ENCODE data around the gene CHMP1A.
"Not testable (repeated sequence)": the region's sequence is repeated elsewhere in the genome, so short reads cannot be mapped to it uniquely, and the experiment has no call there.

The CHMP1A gene

GRCh38 chr16:89658221-89658879 is 842 bp upstream of the CHMP1A start:
- no peak for DNase-seq (ENCODE audit: low read depth)

GRCh38 chr16:89656435-89657121 is 930 bp downstream of the CHMP1A start:
- DNase-seq (ENCODE audit: low read depth), result no peak

GRCh38 chr16:89655062-89655643 is 2.4 kb downstream of the CHMP1A start:
- no peak for DNase-seq (ENCODE audit: low read depth)

- DNase-seq (ENCODE audit: low read depth), result no peak
Measured at GRCh38 chr16:89653656-89654295, 3.7 kb downstream of the CHMP1A start.

GRCh38 chr16:89651584-89651983 is 5.9 kb downstream of the CHMP1A start:
- no peak for DNase-seq (ENCODE audit: low read depth)

GRCh38 chr16:89646906-89647305 is 10.6 kb downstream of the CHMP1A start:
- DNase-seq (ENCODE audit: low read depth), result no peak

GRCh38 chr16:89646270-89646669 is 11.2 kb downstream of the CHMP1A start:
- no peak for DNase-seq (ENCODE audit: low read depth)

GRCh38 chr16:89645122-89645521 is 12.4 kb downstream of the CHMP1A start:
- no peak for DNase-seq (ENCODE audit: low read depth)

- no peak for DNase-seq (ENCODE audit: low read depth)
Measured at GRCh38 chr16:89643769-89644300, 13.7 kb downstream of the CHMP1A start.

- DNase-seq (ENCODE audit: low read depth), result no peak
Measured at GRCh38 chr16:89642574-89642973, 14.9 kb downstream of the CHMP1A start.

GRCh38 chr16:89641458-89642119 is 15.9 kb downstream of the CHMP1A start:
- DNase-seq (ENCODE audit: low read depth), result no peak

GRCh38 chr16:89639385-89639784 is 18.1 kb downstream of the CHMP1A start:
- no peak for DNase-seq (ENCODE audit: low read depth)

GRCh38 chr16:89638455-89638854 is 19.1 kb downstream of the CHMP1A start:
- no peak for DNase-seq (ENCODE audit: low read depth)

GRCh38 chr16:89637379-89637778 is 20.1 kb downstream of the CHMP1A start:
- DNase-seq (ENCODE audit: low read depth), result no peak

GRCh38 chr16:89636663-89637062 is 20.8 kb downstream of the CHMP1A start:
- no peak for DNase-seq (ENCODE audit: low read depth)

GRCh38 chr16:89634463-89635385 is 22.8 kb downstream of the CHMP1A start:
- DNase-seq (ENCODE audit: low read depth), result not testable (repeated sequence)

GRCh38 chr16:89633064-89633631 is 24.4 kb downstream of the CHMP1A start:
- DNase-seq (ENCODE audit: low read depth), result no peak

GRCh38 chr16:89629827-89630610 is 27.5 kb downstream of the CHMP1A start:
- DNase-seq (ENCODE audit: low read depth), result no peak

GRCh38 chr16:89624777-89625761 is 32.4 kb downstream of the CHMP1A start:
- DNase-seq (ENCODE audit: low read depth), result no peak
